ENCODE measurements around the gene PCBP4.

Gene PCBP4

DNA sequence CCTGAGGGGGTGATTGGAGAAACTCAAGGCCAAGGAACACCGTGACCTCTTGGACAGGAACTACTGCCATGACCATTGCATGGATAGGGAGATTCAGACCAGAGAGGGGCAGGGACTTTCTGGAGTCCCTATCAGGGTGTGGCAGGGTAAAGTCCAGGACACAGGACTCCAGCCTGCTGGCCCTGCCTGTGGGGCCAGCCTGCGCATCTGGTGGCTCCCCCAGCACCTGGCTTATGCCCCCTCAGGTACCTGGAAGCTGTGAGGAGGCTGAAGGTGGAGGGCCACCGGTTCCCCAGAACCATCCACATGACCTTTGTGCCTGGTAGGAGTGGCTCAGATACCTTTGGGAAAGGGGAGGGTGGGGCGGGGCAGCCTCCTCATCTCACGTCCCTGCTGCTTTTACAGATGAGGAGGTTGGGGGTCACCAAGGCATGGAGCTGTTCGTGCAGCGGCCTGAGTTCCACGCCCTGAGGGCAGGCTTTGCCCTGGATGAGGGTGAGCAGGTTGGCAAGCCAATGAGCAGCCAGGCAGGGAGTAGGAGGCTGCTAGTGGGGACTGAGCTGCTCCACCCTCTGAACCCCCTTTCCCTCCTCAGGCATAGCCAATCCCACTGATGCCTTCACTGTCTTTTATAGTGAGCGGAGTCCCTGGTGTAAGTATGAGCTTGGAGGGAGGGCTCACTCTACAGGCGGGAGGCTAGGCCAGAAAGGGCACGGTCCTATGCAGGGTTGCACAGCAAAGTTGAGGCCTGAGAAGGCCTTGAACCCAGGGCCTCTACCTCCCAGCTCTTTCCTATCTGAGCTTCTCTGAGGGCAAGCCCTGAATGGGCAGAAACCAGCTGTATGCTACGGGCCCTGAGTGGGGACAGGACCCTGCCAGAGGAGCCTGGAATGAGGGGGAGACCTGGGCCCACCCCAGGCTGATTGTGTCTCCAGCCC is 19.0 kb upstream of the PCBP4 start:
- in situ Hi-C loops (cut with MboI; ENCODE audit: low sequenced_read_pairs, unreplicated experiment) = no loop called here
- TF ChIP-seq, protein P1, sequence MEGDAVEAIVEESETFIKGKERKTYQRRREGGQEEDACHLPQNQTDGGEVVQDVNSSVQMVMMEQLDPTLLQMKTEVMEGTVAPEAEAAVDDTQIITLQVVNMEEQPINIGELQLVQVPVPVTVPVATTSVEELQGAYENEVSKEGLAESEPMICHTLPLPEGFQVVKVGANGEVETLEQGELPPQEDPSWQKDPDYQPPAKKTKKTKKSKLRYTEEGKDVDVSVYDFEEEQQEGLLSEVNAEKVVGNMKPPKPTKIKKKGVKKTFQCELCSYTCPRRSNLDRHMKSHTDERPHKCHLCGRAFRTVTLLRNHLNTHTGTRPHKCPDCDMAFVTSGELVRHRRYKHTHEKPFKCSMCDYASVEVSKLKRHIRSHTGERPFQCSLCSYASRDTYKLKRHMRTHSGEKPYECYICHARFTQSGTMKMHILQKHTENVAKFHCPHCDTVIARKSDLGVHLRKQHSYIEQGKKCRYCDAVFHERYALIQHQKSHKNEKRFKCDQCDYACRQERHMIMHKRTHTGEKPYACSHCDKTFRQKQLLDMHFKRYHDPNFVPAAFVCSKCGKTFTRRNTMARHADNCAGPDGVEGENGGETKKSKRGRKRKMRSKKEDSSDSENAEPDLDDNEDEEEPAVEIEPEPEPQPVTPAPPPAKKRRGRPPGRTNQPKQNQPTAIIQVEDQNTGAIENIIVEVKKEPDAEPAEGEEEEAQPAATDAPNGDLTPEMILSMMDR (IDR thresholded peaks at IDR 0.05; ENCODE audit: borderline replicate concordance, control extremely low read depth, extremely low read depth, insufficient read depth, missing control alignments) = no peak
- DNase-seq (ENCODE audit: low spot score) = no peak

DNA sequence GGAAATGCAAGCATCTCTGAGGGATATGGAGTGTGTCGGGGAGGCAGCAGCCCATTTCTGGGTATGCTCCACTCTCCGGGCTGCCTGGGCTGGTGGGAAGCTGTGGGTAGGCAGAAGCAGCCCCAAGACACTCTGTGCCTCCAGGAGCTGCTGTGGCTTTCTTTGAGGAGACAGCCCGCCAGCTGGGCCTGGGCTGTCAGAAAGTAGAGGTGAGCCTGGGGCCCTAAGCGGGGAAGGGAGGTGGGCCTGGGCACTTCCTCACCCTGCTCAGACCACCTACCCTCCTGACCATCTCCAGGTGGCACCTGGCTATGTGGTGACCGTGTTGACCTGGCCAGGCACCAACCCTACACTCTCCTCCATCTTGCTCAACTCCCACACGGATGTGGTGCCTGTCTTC is 17.8 kb upstream of the PCBP4 start:
- in situ Hi-C loops (cut with MboI; ENCODE audit: low sequenced_read_pairs, unreplicated experiment) = no loop called here
- TF ChIP-seq, protein P1 (IDR thresholded peaks at IDR 0.05; ENCODE audit: borderline replicate concordance, control extremely low read depth, extremely low read depth, insufficient read depth, missing control alignments) = no peak
- DNase-seq (ENCODE audit: low spot score) = no peak

DNA sequence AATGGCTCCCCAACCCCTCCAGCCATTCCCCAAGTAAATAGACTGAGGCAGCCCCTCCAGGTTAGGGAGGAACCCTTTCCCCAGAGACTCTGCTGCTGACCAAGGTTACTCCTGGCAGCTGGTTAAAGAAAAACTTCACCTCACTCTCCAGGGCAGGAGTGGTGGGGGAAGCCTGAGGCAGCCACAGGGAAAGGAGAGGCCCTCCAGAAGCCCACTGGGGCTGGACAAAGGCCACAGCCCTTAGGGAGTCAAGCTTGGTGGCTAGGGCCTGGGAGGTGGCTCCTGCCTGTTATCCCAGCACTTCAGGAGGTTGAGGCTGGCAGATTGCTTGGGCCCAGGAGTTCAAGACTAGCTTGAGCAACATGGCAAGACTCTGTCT is 17.0 kb upstream of the PCBP4 start:
- TF ChIP-seq, protein P1 (IDR thresholded peaks at IDR 0.05; ENCODE audit: borderline replicate concordance, control extremely low read depth, extremely low read depth, insufficient read depth, missing control alignments) = no peak
- no peak for DNase-seq (ENCODE audit: low spot score)
- in situ Hi-C loops (cut with MboI; ENCODE audit: low sequenced_read_pairs, unreplicated experiment) = no loop called here

DNA sequence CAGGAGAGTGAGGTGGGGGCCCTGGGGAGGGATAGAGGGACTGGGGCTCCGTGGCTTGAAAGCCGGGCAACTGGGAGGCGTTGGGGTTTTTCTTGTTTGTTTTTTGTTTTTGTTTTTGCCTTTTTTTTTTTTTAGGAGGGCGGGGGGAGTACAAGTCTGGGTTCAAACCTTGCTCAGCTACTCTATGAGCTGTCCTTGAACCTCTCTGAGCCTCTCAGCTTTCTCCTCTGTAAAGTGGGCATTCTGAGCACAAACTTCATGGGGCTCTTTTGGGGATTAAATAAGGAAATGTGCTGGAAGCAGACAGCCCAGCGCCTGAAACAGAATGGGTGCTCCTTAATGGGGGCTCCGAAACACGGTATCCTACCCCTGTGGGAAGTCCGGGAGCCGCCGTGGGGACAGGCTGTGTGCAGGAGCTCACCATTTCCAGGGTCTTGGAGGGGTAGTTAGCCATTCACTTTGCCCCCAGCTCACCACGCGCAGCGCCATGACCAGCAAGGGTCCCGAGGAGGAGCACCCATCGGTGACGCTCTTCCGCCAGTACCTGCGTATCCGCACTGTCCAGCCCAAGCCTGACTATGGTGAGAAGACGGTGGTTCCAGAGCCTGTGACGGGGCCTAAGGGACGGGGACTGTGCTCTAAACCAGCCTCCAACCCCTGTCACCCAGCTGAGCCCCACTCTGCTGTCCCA is 16.5 kb upstream of the PCBP4 start:
- in situ Hi-C loops (cut with MboI; ENCODE audit: low sequenced_read_pairs, unreplicated experiment) = no loop called here
- DNase-seq (ENCODE audit: low spot score) = no peak
- TF ChIP-seq, protein P1 (IDR thresholded peaks at IDR 0.05; ENCODE audit: borderline replicate concordance, control extremely low read depth, extremely low read depth, insufficient read depth, missing control alignments) = no peak

DNA sequence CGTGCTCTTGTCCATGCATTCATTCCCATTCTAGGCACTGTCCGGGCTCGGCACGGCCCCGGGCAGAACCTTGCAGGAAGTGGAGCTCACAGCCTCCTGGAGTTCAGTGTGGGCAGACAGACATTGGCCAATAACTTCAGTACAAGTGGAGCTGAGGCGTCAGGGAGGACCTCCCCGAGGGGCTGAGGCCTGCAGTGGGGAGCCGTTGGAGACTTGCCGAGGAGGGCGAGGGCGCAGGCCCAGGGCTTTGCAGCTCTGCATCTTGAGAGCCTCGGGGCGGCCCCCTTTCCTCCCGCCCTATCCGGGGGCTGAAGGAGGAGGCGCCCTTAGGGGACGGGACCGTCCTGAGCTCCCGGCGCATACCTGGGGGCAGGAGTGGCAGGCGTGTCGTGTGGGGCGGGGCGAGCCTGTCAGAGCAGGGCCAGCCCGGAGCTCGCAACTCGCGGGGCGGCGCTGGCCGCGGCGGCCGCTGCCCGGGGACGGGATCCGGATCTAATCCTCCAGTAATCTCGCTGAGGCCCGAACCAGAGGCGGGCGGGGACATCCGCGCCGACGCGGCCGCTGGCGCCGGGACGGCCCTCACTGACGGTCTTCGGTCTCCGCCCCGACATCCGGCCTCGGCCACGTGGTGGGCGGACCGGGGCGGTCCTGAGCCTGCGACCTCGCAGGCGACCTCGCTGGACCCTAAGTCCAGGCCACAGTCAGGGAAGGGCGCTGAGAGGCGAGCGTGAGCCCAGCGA is 15.8 kb upstream of the PCBP4 start, which contains the start of gene ACY1:
Gene ACY1 (plus strand): TSS at position 698 of the 740 bp plus-strand sequence. CDS start 530 bp downstream, outside the sequence.
- in situ Hi-C loops (cut with MboI; ENCODE audit: low sequenced_read_pairs, unreplicated experiment) = no loop called here
- TF ChIP-seq, protein P1 (IDR thresholded peaks at IDR 0.05; ENCODE audit: borderline replicate concordance, control extremely low read depth, extremely low read depth, insufficient read depth, missing control alignments) = no peak
- peak; percentile 98 for DNase-seq (ENCODE audit: low spot score)

DNA sequence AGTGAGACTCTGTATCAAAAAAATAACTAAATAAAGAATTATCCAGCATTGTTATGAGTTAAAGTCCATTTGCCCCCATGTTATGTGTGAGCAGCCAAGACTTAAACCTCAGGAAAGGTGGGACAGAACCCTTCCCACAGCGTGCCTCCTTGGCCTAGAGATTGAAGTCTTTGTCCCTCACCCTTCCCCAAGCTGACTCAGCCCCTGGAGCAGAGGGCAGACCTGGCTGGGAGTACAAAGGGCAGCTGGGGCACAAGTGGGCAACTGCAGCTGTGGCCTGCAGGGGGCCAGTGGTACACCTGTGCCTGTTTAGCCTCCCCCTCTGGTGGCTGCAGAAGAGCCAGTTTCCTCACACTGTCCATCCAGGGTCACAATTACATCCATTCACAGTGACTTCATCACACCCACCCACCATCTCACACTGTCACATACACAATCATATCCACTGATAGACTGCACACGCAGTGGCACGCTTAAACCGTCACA is 15.1 kb upstream of the PCBP4 start:
- peak; percentile 80 for DNase-seq (ENCODE audit: low spot score)
- in situ Hi-C loops (cut with MboI; ENCODE audit: low sequenced_read_pairs, unreplicated experiment) = no loop called here
- TF ChIP-seq, protein P1 (IDR thresholded peaks at IDR 0.05; ENCODE audit: borderline replicate concordance, control extremely low read depth, extremely low read depth, insufficient read depth, missing control alignments) = peak; percentile 46
